Measurements from ENCODE around the gene TSC22D1.

TSC22D1 gene

DNA sequence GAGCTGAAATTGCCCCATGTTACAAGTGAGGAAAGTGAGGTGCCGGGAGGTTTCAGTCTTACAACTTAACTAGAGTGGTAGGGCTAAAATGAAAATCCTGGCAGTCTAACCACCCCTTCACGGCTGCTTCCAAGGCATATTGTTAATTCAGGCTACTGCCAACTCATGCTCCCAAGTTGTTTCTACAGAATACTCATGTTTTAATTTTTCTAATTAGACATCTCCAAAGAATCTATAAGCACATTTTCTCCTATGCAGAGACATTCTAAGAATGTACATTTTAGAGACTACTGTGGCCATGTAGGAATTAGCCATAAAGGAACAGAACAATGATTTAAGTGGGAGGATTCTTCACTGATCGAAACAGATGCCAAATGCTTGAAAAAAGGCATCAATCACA lies 7.0 kb upstream of the TSC22D1 start:
- TF ChIP-seq POLR2AphosphoS5 (IDR thresholded peaks at IDR 0.05; ENCODE audit: low read depth, low read length) (no peak), FOXP2 (optimal IDR thresholded peaks at IDR 0.05; ENCODE audit: borderline replicate concordance, extremely low read depth, extremely low read length, insufficient read depth) (no peak), TAF1 (IDR thresholded peaks at IDR 0.05; ENCODE audit: borderline replicate concordance, insufficient read depth, low read length) (no peak), SIN3A (IDR thresholded peaks at IDR 0.05; ENCODE audit: borderline replicate concordance, insufficient read depth, low read length) (no peak)
- TF ChIP-seq, protein P1, sequence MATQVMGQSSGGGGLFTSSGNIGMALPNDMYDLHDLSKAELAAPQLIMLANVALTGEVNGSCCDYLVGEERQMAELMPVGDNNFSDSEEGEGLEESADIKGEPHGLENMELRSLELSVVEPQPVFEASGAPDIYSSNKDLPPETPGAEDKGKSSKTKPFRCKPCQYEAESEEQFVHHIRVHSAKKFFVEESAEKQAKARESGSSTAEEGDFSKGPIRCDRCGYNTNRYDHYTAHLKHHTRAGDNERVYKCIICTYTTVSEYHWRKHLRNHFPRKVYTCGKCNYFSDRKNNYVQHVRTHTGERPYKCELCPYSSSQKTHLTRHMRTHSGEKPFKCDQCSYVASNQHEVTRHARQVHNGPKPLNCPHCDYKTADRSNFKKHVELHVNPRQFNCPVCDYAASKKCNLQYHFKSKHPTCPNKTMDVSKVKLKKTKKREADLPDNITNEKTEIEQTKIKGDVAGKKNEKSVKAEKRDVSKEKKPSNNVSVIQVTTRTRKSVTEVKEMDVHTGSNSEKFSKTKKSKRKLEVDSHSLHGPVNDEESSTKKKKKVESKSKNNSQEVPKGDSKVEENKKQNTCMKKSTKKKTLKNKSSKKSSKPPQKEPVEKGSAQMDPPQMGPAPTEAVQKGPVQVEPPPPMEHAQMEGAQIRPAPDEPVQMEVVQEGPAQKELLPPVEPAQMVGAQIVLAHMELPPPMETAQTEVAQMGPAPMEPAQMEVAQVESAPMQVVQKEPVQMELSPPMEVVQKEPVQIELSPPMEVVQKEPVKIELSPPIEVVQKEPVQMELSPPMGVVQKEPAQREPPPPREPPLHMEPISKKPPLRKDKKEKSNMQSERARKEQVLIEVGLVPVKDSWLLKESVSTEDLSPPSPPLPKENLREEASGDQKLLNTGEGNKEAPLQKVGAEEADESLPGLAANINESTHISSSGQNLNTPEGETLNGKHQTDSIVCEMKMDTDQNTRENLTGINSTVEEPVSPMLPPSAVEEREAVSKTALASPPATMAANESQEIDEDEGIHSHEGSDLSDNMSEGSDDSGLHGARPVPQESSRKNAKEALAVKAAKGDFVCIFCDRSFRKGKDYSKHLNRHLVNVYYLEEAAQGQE (IDR thresholded peaks at IDR 0.05; ENCODE audit: insufficient read depth in 1 of 2, low read depth in 2 of 2, low read length in 2 of 2) = no peak

DNA sequence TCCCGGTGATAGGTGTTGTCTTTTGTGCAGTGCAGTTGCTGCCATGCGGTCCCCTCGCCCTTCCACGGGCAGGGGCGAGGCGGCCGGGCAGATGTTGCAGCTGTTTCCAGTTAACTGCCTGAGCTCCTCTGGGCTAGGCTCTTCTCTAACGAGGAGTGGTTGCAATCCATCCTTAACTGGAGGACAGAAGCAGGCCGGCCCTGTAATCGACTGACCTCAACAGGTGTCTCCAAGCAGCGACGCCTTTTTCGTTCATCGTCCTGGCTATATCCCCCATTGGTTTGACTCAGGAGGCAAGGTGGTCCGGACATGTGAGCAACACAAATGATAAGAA lies 1.9 kb upstream of the TSC22D1 start:
- TF ChIP-seq SIN3A (IDR thresholded peaks at IDR 0.05; ENCODE audit: borderline replicate concordance, insufficient read depth, low read length) (no peak), POLR2AphosphoS5 (IDR thresholded peaks at IDR 0.05; ENCODE audit: low read depth, low read length) (no peak), TAF1 (IDR thresholded peaks at IDR 0.05; ENCODE audit: borderline replicate concordance, insufficient read depth, low read length) (no peak), FOXP2 (optimal IDR thresholded peaks at IDR 0.05; ENCODE audit: borderline replicate concordance, extremely low read depth, extremely low read length, insufficient read depth) (no peak)
- TF ChIP-seq, protein P1 (IDR thresholded peaks at IDR 0.05; ENCODE audit: insufficient read depth in 1 of 2, low read depth in 2 of 2, low read length in 2 of 2) = no peak

DNA sequence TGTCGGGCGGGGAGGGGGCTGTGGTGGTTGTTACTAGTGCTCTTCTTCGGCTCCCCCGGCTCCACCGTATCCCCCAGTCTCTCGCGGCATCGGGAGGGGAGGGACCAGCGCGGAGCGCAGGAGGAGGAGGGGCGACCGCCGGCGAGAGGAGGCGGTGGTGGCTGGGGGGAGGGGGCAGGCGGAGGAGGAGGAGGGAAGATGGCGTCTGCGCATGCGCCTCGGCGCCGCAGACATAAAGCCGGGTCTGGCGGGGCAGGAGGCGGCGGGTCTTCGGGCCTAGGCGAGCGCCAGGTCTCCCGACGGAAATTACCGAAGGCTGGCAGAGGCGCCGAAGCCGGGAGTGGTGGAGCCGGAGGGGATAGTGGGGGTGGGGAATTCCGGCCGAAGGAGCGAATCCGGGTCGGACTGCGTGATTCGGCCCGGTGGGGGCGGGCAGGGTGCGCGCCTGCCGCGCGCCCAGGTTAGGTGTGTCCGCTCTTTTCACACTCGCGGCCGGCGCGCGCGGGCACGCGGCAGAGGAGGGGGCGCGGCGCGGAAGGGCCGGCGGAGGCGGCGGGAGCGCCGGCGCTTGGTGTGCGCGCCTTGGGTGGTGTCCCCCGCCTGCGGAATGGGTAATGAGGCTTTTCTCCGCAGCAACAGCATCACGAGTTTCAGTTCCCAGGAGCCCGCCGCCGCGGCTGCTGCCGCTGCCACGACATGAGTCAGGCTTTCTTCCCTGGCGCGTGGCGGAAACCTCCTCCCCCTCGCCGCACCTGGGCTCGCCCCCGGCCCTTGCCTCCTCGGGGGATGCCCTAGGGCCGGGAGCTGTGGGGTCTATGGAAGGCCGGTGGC lies 1.3 kb upstream of the TSC22D1 start:
- 0 out of 2 replicates have a peak, but pooled peaks have one; percentile 38 for TF ChIP-seq POLR2AphosphoS5 (IDR thresholded peaks at IDR 0.05; ENCODE audit: low read depth, low read length)
- TF ChIP-seq SIN3A (IDR thresholded peaks at IDR 0.05; ENCODE audit: borderline replicate concordance, insufficient read depth, low read length) = no peak

DNA sequence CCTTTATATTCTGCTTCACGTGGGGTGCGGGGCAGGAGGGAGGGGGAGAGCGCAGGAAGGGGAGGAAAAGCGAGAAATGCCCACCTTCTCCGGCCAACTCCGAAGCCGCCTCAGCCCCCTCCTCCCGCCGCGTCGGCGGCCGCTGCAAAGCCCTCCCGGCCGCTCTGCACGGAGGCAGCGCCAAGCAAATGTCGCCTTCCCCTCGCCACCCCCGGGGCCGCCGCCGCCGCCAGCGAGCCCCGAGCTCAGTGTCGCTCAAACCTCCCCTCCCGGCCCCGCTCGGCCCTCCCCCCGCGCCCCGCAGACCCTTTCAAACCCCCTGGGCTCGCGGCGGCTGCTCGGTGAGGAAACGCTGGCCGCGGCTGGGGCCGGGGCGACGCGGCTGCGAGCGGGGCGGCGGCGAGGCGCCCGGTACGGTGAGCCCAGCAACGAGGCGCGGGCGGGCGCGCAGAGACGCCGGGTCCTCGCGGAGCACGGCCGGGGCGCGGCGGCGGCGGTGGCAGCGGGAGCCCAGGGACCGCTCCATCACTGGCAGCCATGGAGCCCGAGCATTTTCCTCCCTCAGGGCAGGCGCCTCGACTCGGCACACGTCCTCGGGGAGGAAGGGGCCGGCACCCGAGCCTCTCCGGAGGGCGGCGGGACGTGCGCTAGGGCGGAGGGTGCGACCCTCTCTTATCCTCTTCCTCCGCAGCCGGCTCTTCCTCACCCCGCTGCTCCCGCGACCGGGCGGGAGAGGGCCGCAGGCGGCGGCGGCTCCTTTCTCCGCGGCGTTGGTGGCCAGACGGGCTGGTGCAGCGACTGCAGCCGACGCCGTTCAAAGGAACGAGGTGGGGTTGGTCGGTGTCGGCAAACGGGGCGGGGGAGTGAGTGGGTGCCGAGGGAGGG lies 463 bp upstream of the TSC22D1 start:
- TF ChIP-seq TAF1 (IDR thresholded peaks at IDR 0.05; ENCODE audit: borderline replicate concordance, insufficient read depth, low read length) (no peak), FOXP2 (optimal IDR thresholded peaks at IDR 0.05; ENCODE audit: borderline replicate concordance, extremely low read depth, extremely low read length, insufficient read depth) (no peak), SIN3A (IDR thresholded peaks at IDR 0.05; ENCODE audit: borderline replicate concordance, insufficient read depth, low read length) (no peak), POLR2AphosphoS5 (IDR thresholded peaks at IDR 0.05; ENCODE audit: low read depth, low read length) (no peak)
- TF ChIP-seq, protein P1 (IDR thresholded peaks at IDR 0.05; ENCODE audit: insufficient read depth in 1 of 2, low read depth in 2 of 2, low read length in 2 of 2) = no peak

DNA sequence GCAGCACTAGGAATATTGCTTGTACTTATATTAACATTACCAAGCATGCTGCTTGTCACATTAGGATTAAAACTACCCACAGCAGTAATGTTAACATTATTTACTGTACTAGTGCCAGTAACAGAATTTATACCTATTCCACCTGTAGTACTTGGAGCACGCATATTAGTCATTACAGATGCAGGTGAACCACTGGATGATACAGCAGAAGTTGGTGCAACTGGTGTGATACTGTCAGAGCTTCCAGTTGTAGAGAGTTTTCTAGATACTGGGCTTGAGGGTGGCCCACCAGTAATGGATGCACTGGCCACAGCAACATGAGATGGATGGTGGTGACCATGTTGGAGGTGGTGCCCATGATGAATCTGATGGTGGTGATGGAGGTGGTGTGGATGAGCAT lies 1.1 kb downstream of the TSC22D1 start:
- TF ChIP-seq FOXP2 (optimal IDR thresholded peaks at IDR 0.05; ENCODE audit: borderline replicate concordance, extremely low read depth, extremely low read length, insufficient read depth) = no peak
- no peak for TF ChIP-seq POLR2AphosphoS5 (IDR thresholded peaks at IDR 0.05; ENCODE audit: low read depth, low read length)

DNA sequence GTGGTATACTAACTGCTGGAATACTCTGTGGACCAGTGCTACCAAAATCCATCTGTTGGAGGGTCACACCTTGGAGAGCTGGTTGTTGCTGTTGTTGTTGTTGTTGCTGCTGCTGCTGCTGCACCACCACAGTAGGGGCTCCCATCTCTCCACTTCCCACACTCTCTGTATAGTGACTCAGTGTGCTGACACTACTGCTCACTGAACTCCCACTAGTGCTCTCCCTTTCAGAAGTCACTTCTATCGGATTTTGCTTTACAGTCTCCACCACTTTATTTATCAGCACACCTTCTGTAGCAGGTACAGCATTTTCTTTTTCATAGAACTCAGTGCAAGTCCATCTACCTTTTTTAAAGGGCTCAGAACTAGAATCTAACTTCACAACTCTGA lies 1.7 kb downstream of the TSC22D1 start:
- TF ChIP-seq POLR2AphosphoS5 (IDR thresholded peaks at IDR 0.05; ENCODE audit: low read depth, low read length) = no peak
- TF ChIP-seq FOXP2 (optimal IDR thresholded peaks at IDR 0.05; ENCODE audit: borderline replicate concordance, extremely low read depth, extremely low read length, insufficient read depth) = no peak
- TF ChIP-seq SIN3A (IDR thresholded peaks at IDR 0.05; ENCODE audit: borderline replicate concordance, insufficient read depth, low read length) = no peak
- no peak for TF ChIP-seq TAF1 (IDR thresholded peaks at IDR 0.05; ENCODE audit: borderline replicate concordance, insufficient read depth, low read length)
- TF ChIP-seq, protein P1 (IDR thresholded peaks at IDR 0.05; ENCODE audit: insufficient read depth in 1 of 2, low read depth in 2 of 2, low read length in 2 of 2) = no peak

Data from PFSK-1 (cell line).